ENCODE data around the gene GAGE1.

GAGE1 gene

GRCh38 chrX:49618574-49618973, 19.8 kb downstream of the GAGE1 start:
- Histone ChIP-seq H3K9ac (ENCODE audit: low read length) (no peak overlapping the region), H3K4me3 (ENCODE audit: low read length) (no peak overlapping the region), H3K4me1 (ENCODE audit: control insufficient read depth, insufficient read depth, low read length) (no peaks in the 10 kb centered on the region), H3K9me3 (ENCODE audit: control insufficient read depth, low read length) (no peaks in the 10 kb centered on the region), H3K27me3 (replicated peaks; ENCODE audit: control insufficient read depth, insufficient read depth, low read length) (no peaks in the 10 kb centered on the region), H3K36me3 (ENCODE audit: control insufficient read depth, insufficient read depth, low read length, severe bottlenecking) (no peaks in the 10 kb centered on the region)
- no peak for DNase-seq (ENCODE audit: low read depth)

GRCh38 chrX:49627086-49627777, 28.4 kb downstream of the GAGE1 start:
- Histone ChIP-seq H3K4me1 (ENCODE audit: control insufficient read depth, insufficient read depth, low read length) (no peaks in the 10 kb centered on the region), H3K4me3 (ENCODE audit: low read length) (no peak overlapping the region), H3K36me3 (ENCODE audit: control insufficient read depth, insufficient read depth, low read length, severe bottlenecking) (no peaks in the 10 kb centered on the region), H3K9me3 (ENCODE audit: control insufficient read depth, low read length) (no peaks in the 10 kb centered on the region), H3K27me3 (replicated peaks; ENCODE audit: control insufficient read depth, insufficient read depth, low read length) (peaks cover 8% of the 10 kb centered on the region), H3K9ac (ENCODE audit: low read length) (no peak overlapping the region)
- no peak for DNase-seq (ENCODE audit: low read depth)

GRCh38 chrX:49644991-49645637, 46.3 kb downstream of the GAGE1 start:
- no peaks in the 10 kb centered on the region for H3K9me3 ChIP-seq (ENCODE audit: control insufficient read depth, low read length)
- H3K36me3 ChIP-seq (ENCODE audit: control insufficient read depth, insufficient read depth, low read length, severe bottlenecking): no peaks in the 10 kb centered on the region
- H3K4me1 ChIP-seq (ENCODE audit: control insufficient read depth, insufficient read depth, low read length): no peaks in the 10 kb centered on the region
- H3K27me3 ChIP-seq (replicated peaks; ENCODE audit: control insufficient read depth, insufficient read depth, low read length): peaks cover 43% of the 10 kb centered on the region
- no peak overlapping the region for H3K9ac ChIP-seq (ENCODE audit: low read length)
- no peak overlapping the region for H3K4me3 ChIP-seq (ENCODE audit: low read length)
- no peak for DNase-seq (ENCODE audit: low read depth)

GRCh38 chrX:49656533-49656932, 57.7 kb downstream of the GAGE1 start:
- Histone ChIP-seq H3K36me3 (ENCODE audit: control insufficient read depth, insufficient read depth, low read length, severe bottlenecking) (no peaks in the 10 kb centered on the region), H3K9me3 (ENCODE audit: control insufficient read depth, low read length) (no peaks in the 10 kb centered on the region), H3K4me1 (ENCODE audit: control insufficient read depth, insufficient read depth, low read length) (no peaks in the 10 kb centered on the region), H3K4me3 (ENCODE audit: low read length) (no peak overlapping the region), H3K9ac (ENCODE audit: low read length) (no peak overlapping the region), H3K27me3 (replicated peaks; ENCODE audit: control insufficient read depth, insufficient read depth, low read length) (peaks cover 7% of the 10 kb centered on the region)
- no peak for DNase-seq (ENCODE audit: low read depth)

Data from adipocyte (in vitro differentiated cells).